SK-N-SH (cell line): ENCODE results near the gene NDUFS3. TPM values are rescaled to one million over a fixed set of nuclear protein-coding genes. Genes with fewer than 3 reads are reported as not detected.
"Not testable (repeated sequence)": the region's sequence is repeated elsewhere in the genome, so short reads cannot be mapped to it uniquely, and the experiment has no call there.

Source experiments
- CTCF ChIA-PET: fragments of 300-600, 350-600 bp; formaldehyde crosslinking; extraction: SDS; loops from one replicate; lab custom pipeline; 2021; lab: Yijun Ruan, JAX
- POLR2A ChIA-PET: fragments of 350-600 bp; sonication (Branson Sonifier 250); formaldehyde crosslinking; extraction: SDS; loops from one replicate; lab custom pipeline; 2020; ENCODE audit warnings: antibody characterized with exemption, inconsistent platforms; lab: Yijun Ruan, JAX
- DNase-seq: peaks from one replicate; pipeline ENCODE4 v3.0.0; 2012
- H2AFZ ChIP-seq: fragments of 200-600 bp; sonication (generic); 2 replicates; pipeline ENCODE4 v1.8.1; 2016; ENCODE audit warnings: antibody characterized with exemption, mild to moderate bottlenecking, low read depth
- H3F3A ChIP-seq: fragments of 200-600 bp; sonication (generic); replicated peaks from 2 replicates; pipeline ENCODE3; 2016; ENCODE audit warnings: antibody characterized with exemption, mild to moderate bottlenecking; ENCODE audit not compliant: insufficient read depth
- H3K27ac ChIP-seq, 2 experiments: fragments of 200-500 bp in 1 of 2; fragments of 200-600 bp in 1 of 2; sonication (Bioruptor generic) in 1 of 2; sonication (generic), shearing (Covaris generic) in 1 of 2; 2 replicates each; pipeline versions ENCODE4 v1.5.1 to v1.6.1; 2014 to 2016; ENCODE audit warnings: low read depth in 2 of 2, inconsistent platforms in 1 of 2, low read length in 1 of 2, mild to moderate bottlenecking in 1 of 2, mixed read lengths in 1 of 2
- H3K27me3 ChIP-seq: fragments of 200-600 bp; sonication (generic), shearing (Covaris generic); 2 replicates; pipeline ENCODE4 v1.6.1; 2016; ENCODE audit warnings: mixed run types; ENCODE audit not compliant: insufficient read depth
- H3K36me3 ChIP-seq, 2 experiments: fragments of 200-500 bp in 1 of 2; fragments of 200-600 bp in 1 of 2; sonication (Bioruptor generic) in 1 of 2; sonication (generic) in 1 of 2; replicated peaks in 1 of 2; 2 replicates each; pipeline versions ENCODE3 to v1.5.1; 2014 to 2016; ENCODE audit warnings: low read length in 1 of 2, mild to moderate bottlenecking in 1 of 2; ENCODE audit not compliant: insufficient read depth in 2 of 2, control insufficient read depth in 1 of 2
- H3K4me1 ChIP-seq, 2 experiments: fragments of 200-500 bp in 1 of 2; fragments of 200-600 bp in 1 of 2; sonication (Bioruptor generic) in 1 of 2; sonication (generic), shearing (Covaris generic) in 1 of 2; 2 replicates each; pipeline versions ENCODE4 v1.5.1 to v1.6.1; 2014 to 2016; ENCODE audit warnings: low read depth in 1 of 2, low read length in 1 of 2, mixed run types in 1 of 2; ENCODE audit not compliant: insufficient read depth in 2 of 2, control insufficient read depth in 1 of 2
- H3K4me2 ChIP-seq: fragments of 200-600 bp; sonication (generic), shearing (Covaris generic); 2 replicates; pipeline ENCODE4 v1.6.1; 2017; ENCODE audit warnings: mixed run types
- H3K4me3 ChIP-seq, 2 experiments: fragments of 200-500 bp in 1 of 2; fragments of 200-600 bp in 1 of 2; sonication (Bioruptor generic) in 1 of 2; sonication (generic), shearing (Covaris generic) in 1 of 2; 2 replicates each; pipeline versions ENCODE4 v1.5.1 to v1.8.1; 2014 to 2016; ENCODE audit warnings: low read depth in 2 of 2, inconsistent platforms in 1 of 2, low read length in 1 of 2, mild to moderate bottlenecking in 1 of 2, mixed read lengths in 1 of 2, moderate library complexity in 1 of 2
- H3K79me2 ChIP-seq: fragments of 200-600 bp; sonication (generic); 2 replicates; pipeline ENCODE4 v1.8.1; 2017; ENCODE audit warnings: mild to moderate bottlenecking; ENCODE audit not compliant: insufficient read depth
- H3K9ac ChIP-seq: fragments of 200-600 bp; sonication (generic); 2 replicates; pipeline ENCODE4 v1.6.1; 2017; ENCODE audit warnings: mixed run types
- H3K9me2 ChIP-seq: fragments of 200-600 bp; sonication (generic); 2 replicates; pipeline ENCODE4 v1.6.1; 2017; ENCODE audit warnings: mixed run types
- H3K9me3 ChIP-seq: fragments of 200-600 bp; sonication (generic); 2 replicates; pipeline ENCODE4 v1.6.1; 2017; ENCODE audit warnings: mixed run types, mild to moderate bottlenecking, moderate library complexity
- H4K20me1 ChIP-seq: fragments of 200-600 bp; sonication (generic); 2 replicates; pipeline ENCODE4 v1.6.1; 2017; ENCODE audit warnings: mild to moderate bottlenecking, mixed run types; ENCODE audit not compliant: insufficient read depth
- ELF1 ChIP-seq: IDR thresholded peaks from 2 replicates; pipeline ENCODE4 v1.4.0; 2012
- FOSL2 ChIP-seq: IDR thresholded peaks from 2 replicates; pipeline ENCODE4 v1.4.0; 2012; ENCODE audit warnings: low read depth, mild to moderate bottlenecking, moderate library complexity, borderline replicate concordance
- FOXJ3 ChIP-seq: sonication (generic); formaldehyde crosslinking; IDR thresholded peaks from 2 replicates; pipeline ENCODE4 v1.5.1; 2020; ENCODE audit warnings: mild to moderate bottlenecking, missing genetic modification reagents
- FOXM1 ChIP-seq: IDR thresholded peaks from 2 replicates; pipeline ENCODE4 v1.4.0; 2012; ENCODE audit warnings: low read depth, mild to moderate bottlenecking
- GATA2 ChIP-seq: sonication (generic); formaldehyde crosslinking; IDR thresholded peaks from 2 replicates; pipeline ENCODE4 v1.5.0; 2020; ENCODE audit warnings: mild to moderate bottlenecking, missing genetic modification reagents
- MEF2A ChIP-seq: IDR thresholded peaks from 2 replicates; pipeline ENCODE4 v1.4.0; 2012; ENCODE audit warnings: low read depth, borderline replicate concordance
- MXI1 ChIP-seq: IDR thresholded peaks from 2 replicates; pipeline ENCODE4 v1.6.1; 2012; ENCODE audit warnings: mild to moderate bottlenecking, low read depth, low read length, improper control_type of control experiment
- NFIC ChIP-seq: IDR thresholded peaks from 2 replicates; pipeline ENCODE4 v1.4.0; 2012; ENCODE audit warnings: borderline replicate concordance
- NRF1 ChIP-seq: IDR thresholded peaks from 2 replicates; pipeline ENCODE4 v1.6.1; 2012; ENCODE audit warnings: low read depth, mild to moderate bottlenecking, low read length
- SMC3 ChIP-seq: IDR thresholded peaks from 2 replicates; pipeline ENCODE4 v1.6.1; 2012; ENCODE audit warnings: low read depth, low read length, improper control_type of control experiment
- TAF1 ChIP-seq: IDR thresholded peaks from 2 replicates; pipeline ENCODE4 v1.6.1; 2012; ENCODE audit warnings: low read depth, mild to moderate bottlenecking, low read length, moderate library complexity, borderline replicate concordance
- TCF12 ChIP-seq: IDR thresholded peaks from 2 replicates; pipeline ENCODE4 v1.4.0; 2012
- TEAD4 ChIP-seq: IDR thresholded peaks from 2 replicates; pipeline ENCODE4 v1.4.0; 2012; ENCODE audit warnings: mild to moderate bottlenecking, borderline replicate concordance; ENCODE audit not compliant: insufficient read depth
- USF2 ChIP-seq: fragments of 150-350 bp; IDR thresholded peaks from 2 replicates; pipeline ENCODE4 v1.6.1; 2017; ENCODE audit warnings: antibody characterized with exemption, low read length, low read depth, borderline replicate concordance
- WGBS: methylation state at CpG from one replicate; pipeline ENCODE4 v1.1.6; 2017; ENCODE audit warnings: low lambda C conversion rate; 5-methylcytosine and 5-hydroxymethylcytosine counted together
- polyA plus RNA-seq, 3 experiments: library from polyadenylated mRNA; depleted of rRNA; stranded (reverse); fragments of >200 nt; gene quantifications; 2 replicates each; pipeline ENCODE4 v1.2.3, GENCODE V29; 2012
- TF ChIP-seq, protein P1 (sequence below): fragments of 200-600 bp; sonication (generic); IDR thresholded peaks from 2 replicates; pipeline ENCODE4 v1.6.1; 2017; ENCODE audit warnings: antibody characterized with exemption, mild to moderate bottlenecking, moderate library complexity
- TF ChIP-seq, protein P2 (sequence below): IDR thresholded peaks from 2 replicates; pipeline ENCODE4 v1.4.0; 2012; ENCODE audit warnings: low read depth, borderline replicate concordance

NDUFS3 gene
- polyA plus RNA-seq, 1 of the 3 experiments (the other 2 are of a cell fraction), result 150 TPM

DNA sequence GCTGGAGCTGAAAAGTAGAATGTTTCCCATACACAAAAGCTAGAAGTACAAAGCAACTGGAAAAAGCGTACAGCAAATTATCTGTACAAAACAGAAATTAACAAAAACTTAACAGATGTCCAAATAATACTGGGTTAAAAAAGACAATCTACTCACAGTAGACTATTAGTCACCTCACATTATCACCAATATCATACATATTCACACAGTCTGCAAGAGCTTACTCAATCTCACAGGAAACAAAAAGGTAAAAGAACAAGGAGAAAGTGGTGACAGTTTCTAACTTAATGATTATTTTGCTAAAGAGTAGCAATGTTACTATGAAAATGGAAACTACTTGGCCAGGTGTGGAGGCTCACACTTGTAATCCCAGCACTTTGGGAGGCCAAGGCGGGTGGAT, 37.8 kb upstream of the NDUFS3 start (continued):
- TF ChIP-seq MXI1, result no peak
- no peak for TF ChIP-seq FOXM1
- no peak for TF ChIP-seq TAF1
- TF ChIP-seq NFIC, result no peak
- TF ChIP-seq NRF1, result no peak
- TF ChIP-seq, all 33 proteins: peak for 0

DNA sequence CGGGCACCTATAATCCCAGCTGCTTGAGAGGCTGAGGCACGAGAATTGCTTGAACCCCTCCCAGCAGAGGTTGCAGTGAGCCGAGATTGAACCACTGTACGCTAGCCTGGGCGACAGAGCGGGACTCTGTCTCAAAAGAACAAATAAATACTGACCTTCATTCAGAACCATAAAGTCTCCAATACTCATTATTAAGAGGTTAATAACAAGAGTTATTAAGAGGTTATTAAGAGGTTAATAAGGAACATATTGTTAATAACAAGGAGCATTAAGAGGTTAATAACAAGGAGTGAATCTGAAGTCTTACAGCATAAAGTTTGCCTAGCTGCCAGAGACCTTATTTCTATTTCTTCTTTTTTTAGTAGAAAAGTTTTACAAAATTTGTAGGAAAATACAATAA, 33.6 kb upstream of the NDUFS3 start:
- H3K9ac ChIP-seq, result no peak overlapping the region
- 97% methylated on average over 6 of the region's 6 CpGs for WGBS
- no peaks in the 10 kb centered on the region for H3K9me3 ChIP-seq
- peaks cover 98% of the 10 kb centered on the region for H4K20me1 ChIP-seq
- no peaks in the 10 kb centered on the region for H3K9me2 ChIP-seq
- H3K79me2 ChIP-seq, result peaks cover 100% of the 10 kb centered on the region
- TF ChIP-seq, protein P1, sequence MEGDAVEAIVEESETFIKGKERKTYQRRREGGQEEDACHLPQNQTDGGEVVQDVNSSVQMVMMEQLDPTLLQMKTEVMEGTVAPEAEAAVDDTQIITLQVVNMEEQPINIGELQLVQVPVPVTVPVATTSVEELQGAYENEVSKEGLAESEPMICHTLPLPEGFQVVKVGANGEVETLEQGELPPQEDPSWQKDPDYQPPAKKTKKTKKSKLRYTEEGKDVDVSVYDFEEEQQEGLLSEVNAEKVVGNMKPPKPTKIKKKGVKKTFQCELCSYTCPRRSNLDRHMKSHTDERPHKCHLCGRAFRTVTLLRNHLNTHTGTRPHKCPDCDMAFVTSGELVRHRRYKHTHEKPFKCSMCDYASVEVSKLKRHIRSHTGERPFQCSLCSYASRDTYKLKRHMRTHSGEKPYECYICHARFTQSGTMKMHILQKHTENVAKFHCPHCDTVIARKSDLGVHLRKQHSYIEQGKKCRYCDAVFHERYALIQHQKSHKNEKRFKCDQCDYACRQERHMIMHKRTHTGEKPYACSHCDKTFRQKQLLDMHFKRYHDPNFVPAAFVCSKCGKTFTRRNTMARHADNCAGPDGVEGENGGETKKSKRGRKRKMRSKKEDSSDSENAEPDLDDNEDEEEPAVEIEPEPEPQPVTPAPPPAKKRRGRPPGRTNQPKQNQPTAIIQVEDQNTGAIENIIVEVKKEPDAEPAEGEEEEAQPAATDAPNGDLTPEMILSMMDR, result no peak
- no peak for TF ChIP-seq ELF1
- no peak for TF ChIP-seq MEF2A
- TF ChIP-seq USF2, result no peak
- TF ChIP-seq GATA2, result no peak
- TF ChIP-seq TEAD4, result no peak
- TF ChIP-seq, protein P2, sequence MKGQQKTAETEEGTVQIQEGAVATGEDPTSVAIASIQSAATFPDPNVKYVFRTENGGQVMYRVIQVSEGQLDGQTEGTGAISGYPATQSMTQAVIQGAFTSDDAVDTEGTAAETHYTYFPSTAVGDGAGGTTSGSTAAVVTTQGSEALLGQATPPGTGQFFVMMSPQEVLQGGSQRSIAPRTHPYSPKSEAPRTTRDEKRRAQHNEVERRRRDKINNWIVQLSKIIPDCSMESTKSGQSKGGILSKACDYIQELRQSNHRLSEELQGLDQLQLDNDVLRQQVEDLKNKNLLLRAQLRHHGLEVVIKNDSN, result no peak
- no peak for TF ChIP-seq SMC3
- no peak for TF ChIP-seq TCF12
- no peak for TF ChIP-seq MXI1
- no peak for TF ChIP-seq FOSL2
- no peak for TF ChIP-seq FOXJ3 (CRISPR knock-in tag)
- no peak for DNase-seq
- H3F3A ChIP-seq, result peaks cover 36% of the 10 kb centered on the region
- ChIA-PET POLR2A (no interaction called here), CTCF (no interaction called here)
- peaks cover 0 to 25% of the 10 kb centered on the region in 2 experiments for H3K36me3 ChIP-seq
- no peak overlapping the region for H3K4me3 ChIP-seq
- H3K4me1 ChIP-seq, result peaks cover 2 to 32% of the 10 kb centered on the region in 2 experiments; a peak in 2 of 4 replicates
- H2AFZ ChIP-seq, result no peak overlapping the region
- H3K27ac ChIP-seq, result no peak overlapping the region
- H3K4me2 ChIP-seq, result no peak overlapping the region
- H3K27me3 ChIP-seq, result no peaks in the 10 kb centered on the region

- H3K27ac ChIP-seq, POLR2A ChIA-PET, H3K9me3 ChIP-seq, CTCF ChIA-PET, H3K4me3 ChIP-seq, H3K27me3 ChIP-seq, H3K4me2 ChIP-seq, H3K9ac ChIP-seq, H3K9me2 ChIP-seq, DNase-seq, H2AFZ ChIP-seq: not testable (repeated sequence)
- Histone ChIP-seq H4K20me1 (peaks cover 98% of the 10 kb centered on the region), H3K36me3 (peaks cover 2 to 32% of the 10 kb centered on the region in 2 experiments), H3K4me1 (peaks cover 3 to 33% of the 10 kb centered on the region in 2 experiments; a peak in 2 of 4 replicates), H3K79me2 (peaks cover 100% of the 10 kb centered on the region), H3F3A (peaks cover 26% of the 10 kb centered on the region)
- 88% methylated on average over 5 of the region's 7 CpGs for WGBS
Measured at GRCh38 chr11:47546274-47546673, 32.6 kb upstream of the NDUFS3 start.
